NOMO-1 (cell line): ENCODE measurements around the gene MAN2A1.
"Not testable (repeated sequence)": the region's sequence is repeated elsewhere in the genome, so short reads cannot be mapped to it uniquely, and the experiment has no call there.

Experiments
- DNase-seq, 2 experiments: peaks; one replicate each; lab custom pipeline; 2025; ENCODE audit not compliant: unreplicated experiment in 2 of 2; lab: John Stamatoyannopoulos, UW

The MAN2A1 gene

DNA sequence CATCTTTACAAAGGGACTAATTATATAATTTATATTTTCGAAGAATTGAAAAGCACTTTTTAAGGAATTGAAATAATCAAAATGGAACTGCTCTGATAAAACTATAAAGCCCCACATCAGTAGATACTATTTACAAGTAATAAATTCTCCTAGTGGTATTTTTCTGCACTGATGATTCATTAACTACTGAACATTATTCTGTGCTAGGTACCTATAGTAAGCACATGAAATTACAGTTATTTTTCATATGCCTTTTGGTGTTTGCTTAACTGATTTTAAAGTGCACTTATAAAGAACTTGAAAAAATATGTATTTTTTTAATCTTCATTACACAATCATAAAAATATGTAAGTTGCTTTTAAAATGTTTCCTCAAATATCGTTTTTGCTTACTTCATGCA lies 123.0 kb downstream of the MAN2A1 start:
- DNase-seq: no peak

DNA sequence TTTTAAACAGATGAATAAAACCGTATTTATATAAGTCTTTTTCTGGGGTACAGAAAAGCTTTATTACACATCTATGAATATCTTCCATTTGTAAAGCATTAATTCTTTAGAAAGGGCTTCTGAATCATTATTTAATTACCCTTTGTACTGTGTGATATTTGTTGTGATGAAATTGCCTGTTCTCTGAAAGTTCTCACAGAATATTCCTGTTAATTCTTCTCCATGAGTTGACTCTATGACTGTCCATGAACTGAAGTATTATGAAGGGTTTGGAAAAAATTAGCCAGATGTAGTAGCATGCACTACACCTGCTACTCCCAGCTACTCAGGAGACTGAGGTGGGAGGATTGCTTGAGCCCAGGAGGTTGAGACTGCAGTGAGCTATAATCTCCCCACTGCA lies 127.0 kb downstream of the MAN2A1 start:
- no peak for DNase-seq

DNA sequence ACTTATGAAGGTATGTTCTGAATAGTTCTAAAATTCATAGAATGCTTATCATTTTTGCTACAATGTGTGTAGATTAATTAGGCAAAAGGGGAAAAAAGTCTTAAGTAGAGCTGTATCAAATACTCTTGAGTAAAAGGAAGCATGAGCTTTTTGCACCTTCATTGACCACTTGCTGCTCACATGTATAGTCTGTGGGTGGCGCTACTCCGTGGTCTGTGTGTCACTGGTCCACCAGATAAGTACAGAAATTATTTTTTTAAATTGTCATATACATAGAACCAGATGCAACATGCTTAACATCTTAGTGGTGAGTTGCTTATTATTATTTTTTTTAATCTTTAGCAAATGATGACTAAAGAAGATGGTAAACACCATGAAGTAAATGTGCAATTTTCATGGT lies 130.2 kb downstream of the MAN2A1 start:
- DNase-seq: no peak

DNA sequence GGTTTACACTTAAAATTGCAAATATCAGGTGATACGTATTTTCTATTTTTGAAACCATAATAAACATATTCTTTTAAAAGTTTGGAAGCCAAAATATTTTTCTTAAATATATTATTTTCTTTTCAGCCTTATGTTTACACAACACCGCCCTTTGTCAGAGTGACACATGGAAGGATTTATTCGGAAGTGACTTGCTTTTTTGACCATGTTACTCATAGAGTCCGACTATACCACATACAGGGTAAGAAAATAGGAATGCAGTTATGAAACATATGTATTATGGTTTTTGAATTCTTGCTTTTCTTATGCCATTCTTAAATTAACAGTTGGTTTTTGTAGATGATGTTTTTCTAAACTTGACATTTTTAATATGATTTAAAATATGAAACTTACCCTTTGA lies 133.9 kb downstream of the MAN2A1 start:
- no peak for DNase-seq

DNA sequence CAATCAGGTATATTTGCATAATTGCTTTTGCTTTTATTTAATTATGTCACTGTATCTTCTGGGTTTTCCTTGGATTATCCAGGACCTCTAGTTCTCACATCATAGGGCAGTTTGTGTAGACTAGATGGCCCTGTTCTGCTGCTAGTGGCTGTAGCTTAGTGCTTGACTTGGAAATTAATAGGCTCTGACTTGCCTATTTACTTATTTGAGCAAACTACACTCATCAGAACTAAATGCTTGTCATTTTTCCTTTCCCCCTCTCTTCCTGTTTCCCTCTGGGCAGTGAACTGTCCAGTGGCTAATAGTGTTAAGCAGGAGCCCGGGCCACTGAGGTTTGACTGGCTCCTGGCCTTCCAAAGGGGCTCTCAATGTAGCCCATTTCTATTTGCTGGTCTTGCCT lies 135.7 kb downstream of the MAN2A1 start:
- DNase-seq: no peak

DNA sequence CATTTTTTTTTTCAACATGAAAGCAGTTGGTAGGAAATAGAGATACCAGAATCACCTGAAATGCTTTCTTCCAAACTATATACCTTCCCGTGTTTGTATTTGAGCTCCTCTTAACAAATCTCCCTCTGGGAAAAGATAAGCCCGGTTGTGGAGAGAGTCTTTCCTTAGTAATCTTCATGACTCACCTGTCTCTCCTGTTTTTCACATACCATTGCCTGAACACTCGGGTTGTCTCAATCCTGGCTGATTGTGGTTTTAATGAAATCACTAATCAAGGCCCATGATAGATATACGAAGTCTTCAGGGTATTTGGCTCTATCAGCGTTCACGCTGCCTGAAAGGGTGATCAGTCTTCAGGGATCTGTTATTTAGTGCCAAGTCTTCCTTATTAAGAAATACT lies 136.7 kb downstream of the MAN2A1 start:
- no peak for DNase-seq

DNA sequence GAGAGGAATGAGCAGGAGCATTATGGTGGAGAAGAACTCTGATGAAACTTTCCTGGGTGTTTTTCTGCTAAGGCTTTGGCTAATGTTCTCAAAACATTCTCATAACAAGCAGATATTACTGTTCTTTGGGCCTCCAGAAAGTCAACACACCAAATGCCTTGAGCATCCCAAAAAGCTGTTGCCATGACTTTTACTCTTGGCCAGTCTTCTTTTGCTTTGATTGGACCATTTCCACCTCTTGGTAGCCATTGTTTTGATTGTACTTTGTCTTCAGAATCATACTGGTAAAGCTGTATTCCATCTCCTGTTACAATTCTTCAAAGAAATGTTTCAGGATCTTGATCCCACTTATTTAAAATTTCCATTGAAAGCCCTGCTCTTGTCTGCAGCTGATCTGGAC lies 139.6 kb downstream of the MAN2A1 start:
- no peak for DNase-seq

DNA sequence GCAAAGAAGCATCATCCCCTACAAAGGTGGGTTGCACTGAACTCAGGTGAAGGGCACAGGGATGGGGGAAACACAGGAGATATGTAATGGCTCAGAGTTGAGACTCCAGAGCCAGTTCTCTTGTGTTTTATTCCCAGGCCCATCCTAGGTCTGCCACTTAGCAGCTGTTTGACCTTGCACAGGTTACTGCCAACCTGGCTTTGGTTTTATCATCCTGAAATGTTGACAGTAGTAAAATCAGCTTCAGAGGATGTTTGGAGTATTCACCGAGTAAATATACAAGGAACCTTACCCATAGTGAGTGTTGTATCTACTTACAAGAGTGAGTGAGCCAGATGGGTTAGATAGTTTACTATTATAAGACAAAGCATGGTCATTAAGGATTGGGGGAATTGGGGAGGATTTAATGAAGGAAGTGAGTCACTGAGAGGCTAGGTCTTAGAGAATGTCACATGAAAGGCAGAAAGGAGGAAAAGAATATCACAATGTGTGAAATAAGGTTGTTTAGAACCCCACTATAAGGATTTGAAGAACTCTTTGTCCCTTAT lies 141.3 kb downstream of the MAN2A1 start:
- no peak for DNase-seq

DNA sequence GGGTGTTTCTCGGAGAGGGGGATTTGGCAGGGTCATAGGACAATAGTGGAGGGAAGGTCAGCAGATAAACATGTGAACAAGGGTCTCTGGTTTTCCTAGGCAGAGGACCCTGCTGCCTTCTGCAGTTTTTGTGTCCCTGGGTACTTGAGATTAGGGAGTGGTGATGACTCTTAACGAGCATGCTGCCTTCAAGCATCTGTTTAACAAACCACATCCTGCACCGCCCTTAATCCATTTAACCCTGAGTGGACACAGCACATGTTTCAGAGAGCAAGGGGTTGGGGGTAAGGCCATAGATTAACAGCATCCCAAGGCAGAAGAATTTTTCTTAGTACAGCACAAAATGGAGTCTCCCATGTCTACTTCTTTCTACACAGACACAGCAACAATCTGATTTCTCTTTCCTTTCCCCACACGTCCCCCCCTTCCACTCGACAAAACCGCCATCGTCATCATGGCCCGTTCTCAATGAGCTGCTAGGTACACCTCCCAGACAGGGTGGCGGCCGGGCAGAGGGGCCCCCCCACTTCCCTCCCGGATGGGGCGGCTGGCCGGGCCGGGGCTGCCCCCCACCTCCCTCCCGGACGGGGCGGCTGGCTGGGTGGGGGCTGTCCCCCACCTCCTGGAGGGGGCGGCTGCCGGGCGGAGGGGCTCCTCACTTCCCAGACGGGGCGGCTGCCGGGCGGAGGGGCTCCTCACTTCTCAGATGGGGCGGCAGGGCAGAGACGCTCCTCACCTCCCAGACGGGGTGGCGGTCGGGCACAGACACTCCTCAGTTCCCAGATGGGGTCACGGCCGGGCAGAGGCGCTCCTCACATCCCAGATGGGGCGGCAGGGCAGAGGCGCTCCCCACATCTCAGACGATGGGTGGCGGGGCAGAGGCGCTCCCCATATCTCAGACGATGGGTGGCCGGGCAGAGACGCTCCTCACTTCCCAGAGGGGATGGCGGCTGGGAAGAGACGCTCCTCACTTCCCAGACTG lies 142.8 kb downstream of the MAN2A1 start:
- not testable (repeated sequence) for DNase-seq

DNA sequence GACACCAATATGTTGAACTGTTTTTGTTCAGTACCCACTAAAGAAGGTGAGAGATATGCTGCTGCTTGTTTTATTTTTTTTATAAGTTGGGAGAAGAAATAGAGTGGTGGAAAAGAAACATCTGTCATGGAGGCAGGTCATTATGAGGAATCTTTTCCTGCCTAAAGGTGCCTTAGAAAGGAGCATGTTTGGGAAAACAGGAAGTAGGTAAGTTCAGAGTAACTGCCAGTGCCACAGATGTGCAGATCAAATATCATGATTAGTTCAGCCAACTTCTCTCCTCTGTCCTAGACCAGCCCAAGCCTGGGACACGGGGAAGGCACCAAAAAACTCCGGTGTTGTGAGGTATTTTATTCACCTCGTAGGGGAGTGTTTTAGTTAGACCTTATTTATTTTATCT lies 144.2 kb downstream of the MAN2A1 start:
- DNase-seq: no peak

DNA sequence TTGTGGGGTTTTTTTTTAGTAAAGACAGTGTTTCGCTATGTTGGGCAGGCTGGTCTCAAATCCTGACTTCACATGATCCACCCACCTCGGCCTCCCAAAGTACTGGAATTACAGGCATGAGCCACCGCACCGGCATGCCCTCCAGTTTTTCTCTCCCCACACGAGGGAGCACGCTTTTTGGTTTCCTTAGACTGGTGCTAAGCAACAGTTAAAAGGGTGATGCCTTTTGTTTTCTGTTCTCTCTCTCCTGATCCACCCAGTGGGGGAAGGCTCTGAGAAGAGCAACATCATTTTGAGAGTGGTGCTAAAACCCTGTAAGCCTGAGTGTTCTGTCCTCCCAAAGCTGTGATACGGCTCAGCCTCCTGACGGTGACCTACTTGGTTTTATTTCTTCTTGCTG lies 146.6 kb downstream of the MAN2A1 start:
- DNase-seq: no peak

DNA sequence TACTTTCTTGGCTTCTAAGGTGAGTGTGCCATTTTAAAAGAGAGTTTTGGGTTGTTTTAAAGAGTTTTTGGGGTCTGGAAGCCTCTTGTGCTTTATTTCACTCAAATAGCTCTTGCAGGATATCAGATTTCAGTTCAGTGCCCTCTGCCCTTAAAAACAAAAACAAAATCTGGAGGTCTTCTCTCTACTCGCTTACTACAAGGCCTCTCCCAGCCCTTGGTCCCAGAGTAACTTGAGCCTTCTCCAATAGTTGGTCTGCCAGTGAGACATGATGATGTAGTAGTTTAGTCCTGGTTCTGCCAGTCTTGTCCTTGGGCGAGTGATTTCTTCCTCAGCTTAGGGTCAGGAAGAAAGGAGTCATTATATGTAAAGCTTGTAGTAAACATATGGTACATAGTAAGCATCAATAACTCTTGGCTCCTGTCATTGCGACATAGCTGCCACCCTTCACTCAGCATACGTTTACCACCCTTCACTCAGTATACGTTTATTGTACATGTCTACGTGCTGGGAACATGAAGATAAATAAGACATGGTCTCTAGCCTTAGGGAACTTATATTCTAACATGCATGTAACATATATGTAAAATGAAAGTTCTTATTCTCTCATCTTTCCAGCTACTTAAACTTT lies 147.6 kb downstream of the MAN2A1 start:
- DNase-seq: no peak

DNA sequence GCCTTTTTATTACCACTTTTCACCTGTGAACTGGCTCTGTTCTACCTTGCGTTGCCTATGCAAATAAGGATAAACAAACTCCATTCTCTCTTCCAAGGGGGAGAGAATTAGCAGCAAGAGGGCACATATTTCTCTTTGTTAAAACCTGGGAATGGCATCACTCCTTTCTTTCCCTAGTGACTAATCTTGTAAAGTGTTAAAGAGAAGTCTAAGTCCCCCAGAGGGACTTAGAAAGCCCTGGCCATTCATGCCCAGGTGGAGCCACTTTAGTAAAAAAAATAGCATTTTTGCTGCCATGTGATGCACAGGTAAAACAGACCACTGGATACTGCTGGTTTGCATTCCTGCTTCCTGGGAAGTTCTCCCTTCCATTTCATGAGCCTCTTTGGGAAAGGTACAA lies 148.4 kb downstream of the MAN2A1 start:
- no peak for DNase-seq

DNA sequence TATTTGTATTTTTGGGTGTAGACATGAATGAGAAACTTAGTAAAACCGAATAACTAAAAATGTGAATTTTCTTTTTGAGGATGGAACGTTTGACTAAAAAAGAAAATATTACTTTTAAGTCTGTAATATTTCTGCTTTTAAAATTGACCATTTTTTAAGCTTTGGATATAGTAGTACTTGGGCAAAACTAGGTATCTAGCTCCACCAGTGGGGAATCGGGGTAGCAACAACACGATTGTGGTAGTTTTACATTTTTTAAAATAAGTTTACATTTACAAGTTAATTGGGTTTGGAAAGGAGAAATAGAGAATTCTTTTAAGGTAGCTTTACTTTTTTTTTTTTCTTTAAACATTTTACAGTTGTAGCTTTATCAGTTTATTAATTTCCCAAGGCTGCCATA lies 154.4 kb downstream of the MAN2A1 start:
- DNase-seq: no peak

DNA sequence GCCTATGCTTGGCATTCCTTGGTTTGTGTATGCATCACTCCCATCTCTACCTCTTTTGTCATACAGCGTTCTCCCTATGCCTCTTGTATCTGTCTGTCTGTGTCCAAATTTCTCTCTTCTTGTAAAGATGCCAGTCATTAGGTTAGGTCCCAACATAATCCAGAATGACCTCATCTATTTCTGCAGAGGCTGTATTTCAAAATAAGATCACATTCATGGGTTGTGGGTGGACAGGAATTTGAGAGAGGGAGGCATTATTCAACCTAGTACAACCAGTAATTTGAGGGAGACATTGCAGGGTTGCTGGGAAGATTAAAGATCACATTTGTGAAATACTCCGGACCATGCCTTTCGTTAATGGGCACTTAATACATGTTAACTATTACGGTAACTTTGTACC lies 155.0 kb downstream of the MAN2A1 start:
- DNase-seq: no peak

DNA sequence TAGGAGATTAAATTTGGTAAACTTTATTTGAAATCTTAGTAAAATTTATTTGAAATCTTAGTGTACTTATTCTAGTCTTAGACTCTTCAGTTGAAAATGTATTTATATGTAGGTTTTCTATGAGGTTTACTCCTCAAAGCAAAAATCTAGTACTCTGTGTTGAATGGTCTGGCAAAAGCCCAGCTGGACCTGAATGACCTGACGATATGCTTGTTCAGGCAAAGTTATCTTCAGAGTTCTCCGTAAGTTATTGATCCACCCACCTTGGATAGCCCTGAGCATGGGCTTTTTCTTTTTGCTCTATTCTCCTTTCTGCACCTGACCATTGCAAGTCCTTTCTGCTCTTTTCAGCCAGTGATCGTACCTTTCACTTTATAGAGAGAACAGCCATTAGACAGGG lies 158.4 kb downstream of the MAN2A1 start:
- no peak for DNase-seq

DNA sequence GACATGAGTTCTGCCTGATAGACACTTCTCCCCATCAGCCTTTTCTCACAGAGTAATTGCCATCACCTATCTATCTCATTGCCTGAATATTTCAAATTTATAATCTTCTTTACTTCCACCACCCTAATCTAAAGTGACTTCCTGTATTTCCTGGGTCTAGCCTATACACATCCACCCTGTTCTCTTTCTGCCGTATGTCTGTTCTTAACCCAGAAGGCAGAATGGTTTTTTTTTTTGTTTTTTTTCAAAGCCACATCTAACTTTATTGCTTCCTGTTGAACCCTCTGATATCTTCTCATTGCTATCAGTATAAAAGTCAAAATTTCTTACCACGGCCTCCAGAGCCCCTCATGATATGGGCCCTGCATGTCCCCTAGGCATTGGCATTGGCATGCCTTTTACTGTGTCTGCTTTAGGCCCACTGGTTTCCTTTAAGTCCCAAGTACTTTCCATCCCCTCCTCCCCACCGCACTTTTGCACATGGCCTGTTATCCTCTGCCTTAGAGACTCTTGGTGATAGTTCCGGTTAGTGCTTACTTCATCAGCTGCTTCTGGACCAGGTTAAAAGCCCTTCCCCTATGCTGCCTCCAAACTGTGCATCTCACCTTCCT lies 159.9 kb downstream of the MAN2A1 start:
- DNase-seq: no peak

DNA sequence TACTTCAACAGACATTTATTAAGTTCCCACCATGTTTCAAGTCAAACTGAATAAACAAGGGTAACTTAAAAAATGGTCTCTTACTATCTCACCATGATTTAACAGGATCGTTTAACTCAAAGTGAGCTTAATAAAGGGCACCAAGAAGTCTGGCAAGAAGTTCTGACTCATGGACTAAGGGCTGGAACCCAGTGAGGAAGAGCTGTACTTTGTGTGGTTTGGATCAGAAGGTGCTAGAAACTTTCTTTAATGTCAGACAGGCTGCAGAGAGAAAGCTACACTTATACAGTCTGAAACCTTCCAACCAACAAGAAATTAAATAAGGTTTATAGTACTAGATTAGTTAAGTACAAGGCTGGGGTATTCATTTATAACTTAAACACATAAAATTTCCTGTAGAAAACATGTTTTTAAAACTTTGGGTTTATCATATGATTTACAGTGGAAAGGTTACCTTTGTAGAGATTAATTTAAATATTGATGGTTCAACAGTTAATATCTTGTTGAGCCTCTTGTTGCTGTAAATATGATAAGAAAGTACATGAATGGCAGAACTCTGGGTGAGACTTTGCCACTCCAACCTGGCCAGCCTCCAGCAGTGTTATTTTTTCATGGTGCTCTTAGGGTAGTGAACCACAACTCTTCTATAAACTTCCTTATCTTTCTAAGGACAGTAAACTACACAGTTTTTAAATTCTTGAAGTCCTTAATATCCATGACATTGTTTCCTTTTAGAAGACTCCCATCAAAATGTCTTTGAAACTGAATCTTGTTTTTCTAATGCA lies 162.8 kb downstream of the MAN2A1 start:
- DNase-seq: no peak

DNA sequence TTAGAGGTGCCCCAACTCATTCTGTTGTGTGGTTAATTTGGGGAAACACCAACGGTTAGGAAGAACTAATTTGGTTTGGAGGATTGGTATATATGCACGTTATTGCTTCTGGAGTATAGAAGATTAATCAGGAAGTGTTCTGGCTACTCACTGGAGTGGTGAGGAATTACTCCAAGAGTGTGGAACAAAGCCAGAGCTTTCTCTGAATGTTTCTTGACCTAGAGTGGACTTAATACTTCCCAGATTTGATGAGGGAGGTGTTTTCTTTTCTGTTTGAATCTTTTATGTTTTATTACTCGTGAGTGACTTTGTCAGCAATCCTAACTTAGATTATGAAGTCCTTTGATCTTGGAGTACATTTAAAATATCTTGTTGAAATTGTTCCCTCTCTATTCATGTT lies 163.7 kb downstream of the MAN2A1 start:
- no peak for DNase-seq

DNA sequence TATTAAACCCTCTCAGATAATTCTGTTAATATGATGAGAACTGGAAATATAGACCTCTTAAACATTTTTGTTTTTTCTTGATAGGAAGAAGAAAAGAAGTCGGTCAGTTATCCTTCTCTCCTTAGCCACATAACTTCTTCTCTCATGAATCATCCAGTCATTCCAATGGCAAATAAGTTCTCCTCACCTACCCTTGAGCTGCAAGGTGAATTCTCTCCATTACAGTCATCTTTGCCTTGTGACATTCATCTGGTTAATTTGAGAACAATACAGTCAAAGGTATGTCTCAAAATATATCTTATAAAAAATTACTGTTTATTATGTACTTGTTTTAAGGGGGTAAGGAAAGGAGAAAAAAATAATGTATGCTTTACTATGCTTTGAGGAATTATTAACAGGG lies 165.3 kb downstream of the MAN2A1 start:
- no peak for DNase-seq
